LoVo (cell line): ENCODE data around the gene CEP290.
A peak's percentile ranks its signal among the peaks of the same experiment; 100 is the strongest.
"Not testable (repeated sequence)": the region's sequence is repeated elsewhere in the genome, so short reads cannot be mapped to it uniquely, and the experiment has no call there.

Experiments used
- DNase-seq: peaks from one replicate; pipeline ENCODE4 v3.0.0-alpha.2; 2016; ENCODE audit warnings: low spot score

Gene CEP290

GRCh38 chr12:88056571-88056970, 85.3 kb downstream of the CEP290 start:
- no peak for DNase-seq

GRCh38 chr12:88052686-88053085, 89.2 kb downstream of the CEP290 start:
- DNase-seq, result peak; percentile 23

DNA sequence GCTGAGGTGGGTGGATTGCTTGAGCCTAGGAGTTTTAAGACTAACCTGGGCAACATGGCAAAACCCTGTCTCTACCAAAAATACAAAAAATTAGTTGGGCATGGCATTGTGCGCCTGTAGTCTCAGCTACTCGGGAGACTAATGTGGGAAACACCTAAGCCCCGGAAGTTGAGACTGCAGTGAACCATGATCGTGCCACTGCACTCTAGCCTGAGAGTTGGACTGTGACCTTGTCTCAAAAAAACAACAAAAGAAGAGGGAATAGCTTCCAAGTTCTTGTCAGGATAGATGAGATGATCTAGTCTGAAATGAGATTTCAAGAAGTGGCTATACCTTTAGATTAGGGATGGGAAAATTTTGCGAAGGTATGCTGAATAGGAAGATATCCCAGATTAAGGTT, 97.9 kb downstream of the CEP290 start:
- no peak for DNase-seq

DNA sequence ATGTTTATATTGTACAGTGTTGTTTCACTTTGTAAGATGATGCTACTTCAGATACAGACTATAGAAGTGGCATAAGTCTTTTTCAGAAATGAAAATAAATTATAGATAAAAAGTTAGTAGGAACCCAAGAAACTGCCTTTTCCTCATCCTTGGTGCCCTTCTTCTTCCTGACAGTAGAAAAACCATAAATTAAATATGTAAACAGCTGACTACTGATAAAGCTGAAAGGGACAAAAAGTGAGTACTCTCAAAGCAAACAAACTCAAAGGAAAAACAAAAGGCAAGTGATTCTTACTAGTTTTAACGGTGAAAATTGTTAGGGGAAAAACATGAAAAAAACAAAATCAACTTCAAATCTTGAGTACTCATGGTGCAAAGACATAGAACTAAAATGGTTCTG, 104.1 kb downstream of the CEP290 start:
- no peak for DNase-seq

GRCh38 chr12:88036353-88036965, 105.4 kb downstream of the CEP290 start:
- DNase-seq, result no peak

DNA sequence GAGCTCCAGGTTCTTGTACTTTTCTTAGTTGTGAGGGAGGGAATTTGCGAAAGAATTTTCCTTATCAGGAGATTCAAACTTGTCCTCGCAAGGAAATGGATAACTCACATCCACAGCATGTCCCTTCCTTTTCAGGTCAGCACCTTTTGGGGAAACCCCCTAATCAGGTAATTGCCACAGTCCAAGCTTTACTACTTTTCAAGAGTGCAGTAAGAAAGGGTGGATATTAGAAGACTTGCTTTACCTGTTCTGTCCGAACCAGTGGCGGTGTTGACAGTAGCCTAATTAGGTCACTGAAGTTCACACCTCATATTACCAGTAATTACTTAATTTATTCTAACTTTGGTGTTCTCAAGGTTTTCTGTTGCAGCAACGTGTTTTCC, 106.0 kb downstream of the CEP290 start:
- peak; percentile 15 for DNase-seq

- peak; percentile 93 for DNase-seq
Observed at GRCh38 chr12:88035271-88035906, 106.5 kb downstream of the CEP290 start.

DNA sequence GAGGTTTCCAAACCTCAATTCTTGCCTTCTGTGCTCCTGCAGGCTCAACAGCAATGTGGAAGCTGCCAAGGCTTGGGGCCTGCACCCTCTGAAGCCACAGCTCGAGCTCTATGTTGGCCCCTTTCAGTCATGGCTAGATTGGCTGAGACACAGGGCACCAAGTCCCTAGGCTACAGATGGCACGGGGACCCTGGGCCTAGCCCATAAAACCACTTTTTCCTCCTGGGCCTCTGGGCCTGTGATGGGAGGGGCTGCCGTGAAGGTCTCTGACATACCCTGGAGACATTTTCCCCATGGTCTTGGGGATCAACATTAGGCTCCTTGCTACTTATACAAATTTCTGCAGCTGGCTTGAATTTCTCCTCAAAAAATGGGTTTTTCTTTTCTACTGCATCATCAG, 110.7 kb downstream of the CEP290 start:
- DNase-seq, result not testable (repeated sequence)

DNA sequence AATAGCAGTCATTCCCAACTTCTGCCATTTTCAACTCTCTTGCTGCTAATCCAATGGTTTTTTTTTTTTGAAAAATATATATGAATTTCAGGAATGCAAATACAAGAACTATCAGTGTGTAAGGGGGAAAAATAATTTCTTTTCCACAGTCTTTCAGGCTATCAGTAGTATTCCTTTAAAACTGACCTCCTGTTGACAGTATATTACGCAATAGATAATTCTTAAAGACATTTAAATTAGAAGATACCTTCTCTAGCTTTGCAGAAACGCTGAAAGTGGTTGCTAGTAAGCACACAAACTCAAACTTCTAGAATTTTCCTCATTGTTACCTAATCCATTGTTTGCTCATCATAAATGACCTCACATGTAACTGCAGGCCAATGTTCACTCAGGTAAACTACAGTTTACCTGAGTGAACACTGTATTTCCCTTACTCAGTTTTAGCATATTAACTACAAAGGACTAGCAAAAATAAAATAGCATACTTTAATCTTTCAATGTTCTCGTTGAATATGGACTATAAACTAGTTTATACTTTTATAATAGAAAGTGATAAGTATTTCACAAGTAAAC, 112.7 kb downstream of the CEP290 start, which contains the start of gene C12orf50:
TSS of gene C12orf50 (minus strand) at position 309 of the 573 bp plus-strand sequence. CDS start 2,439 bp downstream, outside the sequence.
- DNase-seq, result no peak

DNA sequence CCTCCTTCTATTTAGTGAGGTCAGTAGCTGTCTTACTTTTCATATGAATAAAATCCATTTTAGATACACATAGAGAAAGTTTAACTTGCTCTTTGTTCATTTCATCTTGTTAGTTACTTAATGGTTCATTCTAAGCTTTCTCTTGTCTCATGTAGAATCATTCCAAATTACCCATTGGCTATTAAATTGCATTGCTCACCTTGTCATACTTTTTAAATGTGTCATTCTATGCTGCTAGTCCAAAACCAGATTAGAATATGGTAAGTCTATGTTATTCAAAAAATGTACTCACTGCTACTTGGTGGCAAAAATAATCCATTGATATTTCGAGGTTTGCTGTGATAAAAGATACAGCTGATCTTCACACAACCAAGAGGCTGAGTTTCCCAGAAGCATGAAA, 115.7 kb downstream of the CEP290 start:
- no peak for DNase-seq

DNA sequence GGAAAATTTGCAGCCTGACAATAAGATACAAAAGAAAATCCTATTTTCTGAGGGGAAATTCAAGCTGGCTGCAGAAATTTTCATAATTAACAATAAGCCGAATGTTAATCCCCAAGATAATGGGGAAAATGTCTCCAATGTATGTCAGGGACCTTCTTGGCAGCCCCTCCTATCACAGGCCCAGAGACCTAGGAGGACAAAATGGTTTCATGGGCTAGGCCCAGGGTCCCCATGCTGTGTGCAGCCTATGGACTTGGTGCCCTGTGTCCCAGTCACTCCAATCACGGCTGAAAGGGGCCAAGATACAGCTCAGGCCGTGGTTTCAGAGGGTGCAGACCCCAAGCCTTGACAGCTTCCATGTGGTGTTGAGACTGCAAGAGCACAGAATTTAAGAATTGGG, 123.9 kb downstream of the CEP290 start:
- DNase-seq, result no peak

GRCh38 chr12:88015825-88016224, 126.1 kb downstream of the CEP290 start:
- no peak for DNase-seq

GRCh38 chr12:88011755-88012154, 130.1 kb downstream of the CEP290 start:
- DNase-seq, result no peak

DNA sequence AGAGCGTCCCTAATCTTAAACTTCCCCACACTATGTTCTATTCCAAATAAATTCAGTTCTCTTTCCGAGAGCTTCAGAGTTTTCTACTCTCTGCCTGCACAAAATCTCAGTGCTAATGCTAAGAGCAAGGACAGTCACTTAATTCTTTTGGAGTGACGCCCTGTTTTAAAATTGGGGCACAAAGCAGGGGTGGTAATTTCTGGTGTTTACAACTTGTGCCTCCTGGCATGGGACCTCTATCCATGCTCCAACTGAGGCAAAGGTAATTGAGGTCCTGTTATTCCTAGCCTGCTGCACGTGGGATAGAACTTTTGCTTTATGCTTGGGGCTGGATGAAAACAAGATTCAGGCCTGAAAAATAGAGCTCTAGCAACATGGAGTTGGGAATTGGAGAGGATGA, 135.5 kb downstream of the CEP290 start:
- no peak for DNase-seq

DNA sequence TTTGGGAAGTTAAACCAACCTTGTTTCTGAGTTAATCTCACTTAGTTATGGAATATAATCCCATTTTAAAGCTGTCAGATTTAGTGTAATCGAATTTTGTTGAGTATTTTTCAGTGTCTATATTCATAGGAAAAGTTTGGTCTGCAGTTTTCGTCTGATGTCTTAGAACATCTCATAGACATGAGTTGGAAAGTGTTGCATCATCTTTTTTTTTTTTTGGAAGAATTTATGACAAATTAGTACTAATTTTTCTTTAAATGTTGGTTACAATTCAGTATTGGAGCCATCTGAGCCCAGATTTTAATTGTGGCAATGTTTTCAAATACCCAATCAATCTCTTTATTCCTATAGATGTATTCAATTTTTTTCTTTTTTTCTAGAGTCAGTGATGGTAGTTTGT, 140.6 kb downstream of the CEP290 start:
- DNase-seq, result no peak
